AG09309 (cell line): Measurements from ENCODE around the gene UVSSA.

Experiments used
- DNase-seq: peaks from one replicate; pipeline ENCODE4 v3.0.0-alpha.2; 2010; ENCODE audit warnings: low read depth
- H3K4me3 ChIP-seq: 2 replicates; pipeline ENCODE4 v1.5.1; 2011; ENCODE audit warnings: mild to moderate bottlenecking, low read depth, low read length, moderate library complexity; ENCODE audit not compliant: control insufficient read depth
- CTCF ChIP-seq: IDR thresholded peaks from 2 replicates; pipeline ENCODE4 v1.5.1; 2011; ENCODE audit warnings: mild to moderate bottlenecking, low read depth, low read length, inconsistent platforms; ENCODE audit not compliant: insufficient read depth, control insufficient read depth; ENCODE audit errors: missing control alignments

UVSSA gene

DNA sequence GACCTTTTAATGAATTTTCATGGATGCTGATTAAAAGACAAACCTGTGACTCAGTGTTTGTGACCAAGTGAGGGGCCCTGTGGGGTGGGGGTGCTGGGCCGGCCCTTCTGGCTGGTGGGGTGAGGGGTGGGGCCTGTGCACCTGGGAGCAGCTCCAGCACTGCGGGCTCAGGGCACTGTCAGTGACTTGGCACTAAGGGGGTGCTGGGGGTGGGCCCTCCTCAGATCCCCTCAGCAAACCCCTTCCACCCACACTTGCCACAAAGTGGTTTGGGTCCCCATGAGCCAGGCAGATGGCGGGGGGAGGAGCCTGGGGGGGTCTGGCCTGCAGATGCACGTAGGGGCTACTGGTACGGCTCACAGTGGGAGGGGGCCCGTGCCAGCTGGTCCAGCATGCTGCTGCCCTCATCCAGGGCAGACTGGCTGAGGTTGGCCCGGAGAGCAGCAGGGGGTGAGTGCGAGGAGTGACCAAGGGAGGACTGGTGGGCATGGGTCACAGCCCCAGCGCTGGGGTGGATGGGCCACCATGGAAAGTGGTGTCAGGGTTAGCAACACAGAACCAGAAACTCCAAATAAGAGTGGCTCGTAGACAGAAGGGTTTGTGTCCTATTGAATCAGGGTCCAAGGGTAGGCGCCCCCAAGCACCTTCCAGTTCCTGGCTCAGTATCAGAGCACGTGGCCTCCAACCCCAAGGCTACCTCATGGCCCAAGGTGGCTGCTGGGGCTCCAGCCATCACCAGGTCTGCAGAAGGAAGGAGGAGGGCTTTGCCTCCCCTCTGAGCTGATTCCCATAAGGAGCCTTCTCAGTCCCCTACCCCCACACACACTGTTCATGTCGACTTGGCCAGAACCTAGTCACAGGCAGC is 49.2 kb downstream of the UVSSA start:
- DNase-seq, result no peak
- H3K4me3 ChIP-seq, result no peak overlapping the region
- TF ChIP-seq CTCF, result no peak

DNA sequence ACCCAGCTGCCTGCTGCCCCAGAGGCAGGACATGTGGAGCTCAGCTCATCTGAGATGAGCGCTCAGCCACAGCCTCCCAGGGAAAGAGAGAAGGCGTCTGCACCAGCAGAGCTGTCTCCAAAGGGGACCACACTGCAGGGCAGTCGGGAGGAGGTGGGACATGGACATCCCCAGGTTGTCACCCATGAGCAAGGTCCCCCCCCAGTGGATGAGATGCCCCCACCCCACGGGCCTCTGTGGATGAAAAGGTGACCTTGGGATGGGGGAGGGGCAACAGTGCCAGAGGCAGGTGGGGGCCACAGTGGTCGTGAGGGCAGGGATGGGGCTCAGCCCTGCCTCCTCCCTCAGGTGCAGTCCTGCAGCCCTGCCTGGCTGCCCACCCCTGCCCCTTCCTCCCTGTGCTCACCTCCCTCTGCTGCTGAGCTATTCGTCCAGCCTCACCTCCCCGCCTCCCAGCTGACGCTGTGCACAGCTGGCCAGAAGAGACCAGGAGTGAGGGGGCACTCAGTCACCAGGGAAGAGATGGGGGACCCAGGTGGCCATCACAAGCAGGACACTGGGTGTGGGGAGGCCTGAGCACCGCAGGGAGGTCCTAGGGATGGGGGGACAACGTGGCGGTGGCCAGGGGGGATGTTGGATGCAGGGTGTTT is 49.9 kb downstream of the UVSSA start:
- no peak for DNase-seq
- no peak for TF ChIP-seq CTCF
- H3K4me3 ChIP-seq, result no peak overlapping the region

DNA sequence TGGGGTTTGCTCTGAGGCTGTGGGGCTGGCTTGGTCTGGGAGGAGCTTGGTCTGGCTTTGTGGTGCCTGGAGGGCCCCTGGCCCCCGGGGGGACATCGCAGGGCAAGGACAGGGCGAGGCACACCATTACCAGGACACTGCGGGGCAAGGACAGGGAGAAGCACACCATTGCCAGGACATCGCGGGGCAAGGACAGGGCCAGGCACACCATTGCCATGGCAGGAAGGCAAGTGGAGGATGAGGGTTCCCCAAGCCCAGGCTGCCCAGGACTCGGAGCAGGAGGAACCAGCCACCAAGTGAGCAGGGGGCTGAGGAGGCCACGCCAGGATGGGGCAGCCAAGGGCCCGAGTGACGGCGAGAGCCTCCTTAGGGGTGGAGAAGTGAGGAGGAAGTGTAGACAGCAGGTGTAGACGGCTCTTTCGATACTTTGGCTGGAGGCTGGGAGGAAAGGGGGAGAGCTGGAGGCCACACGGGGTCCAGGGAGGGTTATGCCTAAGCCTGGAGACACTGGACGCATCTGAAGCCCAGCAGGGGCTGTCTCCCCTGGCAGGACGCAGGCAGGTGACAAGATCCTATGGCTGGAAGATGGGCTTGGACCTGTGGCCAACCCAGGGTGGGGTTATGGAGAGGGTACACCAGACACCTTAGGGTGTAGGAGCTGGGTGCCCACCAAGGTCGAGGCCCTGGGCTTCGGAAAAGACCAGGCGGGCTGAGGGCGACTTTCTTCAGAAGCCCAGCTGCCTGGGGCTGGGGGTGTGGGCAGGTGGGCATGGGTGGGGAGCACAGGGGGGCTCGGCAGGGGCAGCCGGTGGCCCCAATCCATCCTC is 51.9 kb downstream of the UVSSA start:
- no peak for DNase-seq
- no peak for TF ChIP-seq CTCF

GRCh38 chr4:1399508-1400190 is 52.6 kb downstream of the UVSSA start:
- TF ChIP-seq CTCF, result no peak
- H3K4me3 ChIP-seq, result no peak overlapping the region
- DNase-seq, result no peak

More for the DNA sequence above, 51.9 kb downstream of the UVSSA start:
- H3K4me3 ChIP-seq, result no peak overlapping the region

GRCh38 chr4:1400191-1400805 is 53.3 kb downstream of the UVSSA start:
- TF ChIP-seq CTCF, result no peak
- H3K4me3 ChIP-seq, result no peak overlapping the region
- no peak for DNase-seq
